ENCODE data around the gene PSMB1.

Gene PSMB1

DNA sequence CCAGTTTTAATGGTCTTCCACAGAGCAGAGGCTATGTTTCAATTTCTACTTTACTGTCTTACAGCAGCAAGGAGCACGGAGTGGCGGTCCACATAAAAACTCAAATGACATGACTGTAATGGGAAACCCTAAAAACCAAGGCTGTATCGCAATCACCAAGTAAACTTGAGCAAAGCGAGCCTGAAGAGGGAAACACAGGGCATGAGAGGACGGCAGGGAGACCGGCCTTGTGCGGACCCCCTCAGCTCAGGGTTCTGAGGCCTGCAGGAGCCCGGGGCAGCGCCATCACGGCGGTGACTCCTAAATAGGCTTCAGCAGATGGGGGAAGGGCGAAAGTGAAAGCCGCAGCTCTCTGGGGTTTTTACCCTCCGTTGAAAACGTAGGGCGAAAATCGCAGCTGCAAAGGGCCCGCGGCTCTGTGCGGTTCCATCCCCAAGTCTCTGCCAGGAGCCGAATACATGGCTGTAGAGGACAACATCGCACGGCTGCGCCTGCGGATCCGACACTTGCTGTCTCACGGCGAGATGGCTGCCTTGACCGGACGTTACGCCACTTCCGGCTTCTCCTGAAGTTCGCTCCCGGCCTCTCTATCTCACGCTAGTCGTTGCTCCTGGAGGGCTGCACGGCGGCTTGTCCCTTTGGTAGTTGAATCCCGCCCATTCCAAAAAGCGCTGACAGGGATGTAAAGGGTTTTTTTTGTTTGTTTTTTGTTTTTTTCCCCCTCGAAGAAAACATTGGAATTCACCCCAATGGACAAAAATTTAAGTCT, at the start of gene PSMB1:
TSS of gene PSMB1 (minus strand) at position 543 of the 769 bp plus-strand sequence. CDS start at position 478, 65 bp downstream.
- no peak within 1 kb of the TSS for H3K27ac Mint-ChIP-seq
- H3K4me3 Mint-ChIP-seq: no peak within 1 kb of the TSS
- H3K9me3 Mint-ChIP-seq: no peaks in the 10 kb centered on the region
- peak; percentile 67 to 79 for DNase-seq
- no peaks in the 10 kb centered on the region for H3K27me3 Mint-ChIP-seq
- ATAC-seq: peak; percentile 44
- peaks cover 50% of the 10 kb centered on the region for H3K4me1 Mint-ChIP-seq

GRCh38 chr6:170597278-170597677, 44.2 kb upstream of the PSMB1 start:
- no peak overlapping the region for H3K27ac Mint-ChIP-seq
- DNase-seq (no peak), ATAC-seq (no peak)
- no peaks in the 10 kb centered on the region for H3K4me1 Mint-ChIP-seq
- H3K4me3 Mint-ChIP-seq: no peak overlapping the region
- H3K27me3 Mint-ChIP-seq: peaks cover 10% of the 10 kb centered on the region
- peaks cover 8 to 22% of the 10 kb centered on the region in 2 donors for H3K9me3 Mint-ChIP-seq

DNA sequence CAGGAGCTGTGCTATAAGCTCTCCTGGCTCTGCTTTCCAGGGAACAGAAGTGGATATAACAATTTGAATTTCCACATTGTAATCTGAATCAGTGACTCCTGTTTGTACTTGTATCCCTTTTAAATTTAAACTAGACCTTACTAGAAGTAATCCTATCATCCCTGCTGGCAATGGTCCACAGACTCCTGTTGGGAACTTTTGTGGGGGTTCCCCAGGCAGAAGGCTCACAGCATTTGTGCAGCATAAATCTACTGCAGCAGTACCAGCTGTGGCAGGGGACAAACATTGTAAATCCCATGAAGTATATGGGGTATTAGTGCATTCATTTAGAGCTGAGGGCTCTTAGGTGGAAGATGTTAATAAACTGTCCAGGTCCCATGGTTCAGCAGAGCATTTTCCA, 43.3 kb upstream of the PSMB1 start:
- DNase-seq (no peak), ATAC-seq (no peak)
- Mint-ChIP-seq H3K27ac (no peak overlapping the region), H3K4me3 (no peak overlapping the region), H3K9me3 (peaks cover 17 to 31% of the 10 kb centered on the region in 2 donors), H3K4me1 (no peaks in the 10 kb centered on the region), H3K27me3 (peaks cover 10% of the 10 kb centered on the region)

GRCh38 chr6:170590725-170591124, 37.6 kb upstream of the PSMB1 start:
- Mint-ChIP-seq H3K27me3 (peaks cover 8% of the 10 kb centered on the region), H3K4me1 (peaks cover 5% of the 10 kb centered on the region), H3K9me3 (peaks cover 29 to 42% of the 10 kb centered on the region in 2 donors), H3K27ac (no peak overlapping the region), H3K4me3 (no peak overlapping the region)
- no peak for ATAC-seq
- DNase-seq: no peak

DNA sequence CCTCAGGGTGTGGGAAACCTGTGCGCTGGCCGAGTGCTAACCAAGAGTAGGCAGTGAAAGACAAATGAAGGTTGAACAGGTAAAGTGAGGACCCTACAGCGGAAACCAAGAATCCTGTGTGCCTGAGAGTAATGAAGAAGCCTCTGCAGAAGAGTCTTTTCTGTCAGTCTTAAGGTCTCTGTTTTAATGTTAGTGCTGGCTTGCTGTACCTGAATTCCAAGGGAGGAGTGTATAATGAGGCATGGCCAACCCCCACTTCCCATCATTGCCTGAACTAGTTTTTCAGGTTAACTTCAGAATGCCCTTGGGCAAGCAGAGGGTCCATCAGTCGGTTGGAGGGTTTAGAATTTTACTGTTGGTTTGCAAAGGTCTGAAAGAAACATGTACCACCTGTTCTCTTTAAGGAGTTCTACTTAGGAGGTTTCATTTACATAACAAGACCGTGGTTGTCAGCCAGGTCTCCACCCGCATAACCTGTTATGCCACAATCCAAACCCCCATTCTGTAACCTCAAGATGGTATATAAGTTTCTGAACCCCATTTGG, 31.9 kb upstream of the PSMB1 start:
- DNase-seq (peak in 1 of 2 donors; percentile 3), ATAC-seq (peak; percentile 45)
- H3K27me3 Mint-ChIP-seq: no peaks in the 10 kb centered on the region
- H3K9me3 Mint-ChIP-seq: no peaks in the 10 kb centered on the region
- H3K4me3 Mint-ChIP-seq: peak overlapping the region; percentile 100
- H3K27ac Mint-ChIP-seq: peak overlapping the region; percentile 96 to 99
- H3K4me1 Mint-ChIP-seq: peaks cover 39% of the 10 kb centered on the region

- ATAC-seq (peak; percentile 98), DNase-seq (peak; percentile 89 to 93)
- H3K9me3 Mint-ChIP-seq: no peaks in the 10 kb centered on the region
- H3K27ac Mint-ChIP-seq: peak within 1 kb of the TSS; percentile 99
- peak within 1 kb of the TSS; percentile 100 for H3K4me3 Mint-ChIP-seq
- H3K27me3 Mint-ChIP-seq: no peaks in the 10 kb centered on the region
- H3K4me1 Mint-ChIP-seq: peaks cover 39% of the 10 kb centered on the region
These were observed 31.3 kb upstream of the PSMB1 start, which contains the start of gene PDCD2 for GRCh38 chr6:170584181-170584953. Gene PDCD2, minus strand, starts transcription at chr6:170584637. Its CDS starts 56 bp downstream, at chr6:170584581.

GRCh38 chr6:170583756-170584180, 30.7 kb upstream of the PSMB1 start:
- Mint-ChIP-seq H3K9me3 (no peaks in the 10 kb centered on the region), H3K27me3 (no peaks in the 10 kb centered on the region), H3K4me3 (peak overlapping the region; percentile 94 to 100), H3K4me1 (peaks cover 39% of the 10 kb centered on the region), H3K27ac (peak overlapping the region; percentile 90 to 99)
- ATAC-seq: no peak
- DNase-seq: no peak

DNA sequence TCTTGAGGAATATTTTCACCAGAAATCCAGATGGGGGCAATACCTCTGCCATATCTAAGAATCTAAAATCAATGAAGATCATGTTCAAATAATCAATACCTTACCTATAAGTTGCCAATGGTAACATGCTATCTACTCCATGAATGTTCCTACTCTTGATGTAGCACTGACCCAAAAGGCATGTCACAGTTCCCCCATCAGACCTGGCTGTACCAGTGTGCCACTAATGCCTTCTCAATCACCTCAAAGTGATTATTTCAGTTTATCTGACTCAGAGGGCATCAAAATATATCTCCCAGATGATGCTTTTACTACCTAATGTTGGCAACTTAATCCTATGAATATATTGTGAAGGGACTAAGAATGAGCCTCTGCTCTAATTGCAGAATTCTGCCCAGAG, 25.8 kb upstream of the PSMB1 start:
- DNase-seq (no peak), ATAC-seq (no peak)
- no peaks in the 10 kb centered on the region for H3K27me3 Mint-ChIP-seq
- H3K27ac Mint-ChIP-seq: no peak overlapping the region
- H3K4me1 Mint-ChIP-seq: peaks cover 27% of the 10 kb centered on the region
- H3K9me3 Mint-ChIP-seq: no peaks in the 10 kb centered on the region
- H3K4me3 Mint-ChIP-seq: no peak overlapping the region

- H3K9me3 Mint-ChIP-seq: no peaks in the 10 kb centered on the region
- no peak overlapping the region for H3K4me3 Mint-ChIP-seq
- ATAC-seq (no peak), DNase-seq (no peak)
- no peaks in the 10 kb centered on the region for H3K4me1 Mint-ChIP-seq
- H3K27me3 Mint-ChIP-seq: no peaks in the 10 kb centered on the region
- H3K27ac Mint-ChIP-seq: no peak overlapping the region
These were observed 22.1 kb upstream of the PSMB1 start for GRCh38 chr6:170575250-170575649.

GRCh38 chr6:170572704-170573466, 19.8 kb upstream of the PSMB1 start:
- DNase-seq: no peak
- no peaks in the 10 kb centered on the region for H3K4me1 Mint-ChIP-seq
- no peaks in the 10 kb centered on the region for H3K9me3 Mint-ChIP-seq
- no peak for ATAC-seq
- no peak overlapping the region for H3K27ac Mint-ChIP-seq
- no peak overlapping the region for H3K4me3 Mint-ChIP-seq
- no peaks in the 10 kb centered on the region for H3K27me3 Mint-ChIP-seq

DNA sequence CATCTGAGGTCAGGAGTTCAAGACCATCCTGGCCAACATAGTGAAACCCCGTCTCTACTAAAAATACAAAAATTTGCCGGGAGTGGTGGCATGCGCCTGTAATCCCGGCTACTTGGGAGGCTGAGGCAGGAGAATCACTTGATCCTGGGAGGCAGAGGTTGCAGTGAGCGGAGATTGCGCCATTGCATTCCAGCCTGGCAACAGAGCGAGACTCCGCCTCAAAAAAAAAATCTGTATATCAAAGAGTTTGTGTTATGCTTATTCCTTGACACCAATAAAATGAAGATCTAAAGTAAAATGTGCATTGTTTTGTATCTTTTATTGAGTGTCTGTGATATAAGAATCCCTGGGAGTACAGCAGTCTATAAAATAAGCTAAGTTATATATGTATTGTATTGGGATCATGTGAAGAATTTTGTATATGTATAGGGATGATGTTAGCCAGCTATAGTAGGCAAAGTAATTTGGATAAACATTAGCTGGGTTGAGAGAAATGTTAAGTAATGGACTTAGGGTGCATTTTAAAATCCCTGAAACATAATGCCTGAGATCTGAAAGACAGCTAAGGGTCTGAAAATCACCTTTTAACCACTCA, 11.9 kb upstream of the PSMB1 start:
- Mint-ChIP-seq H3K9me3 (no peaks in the 10 kb centered on the region), H3K27ac (no peak overlapping the region), H3K27me3 (no peaks in the 10 kb centered on the region), H3K4me3 (no peak overlapping the region), H3K4me1 (peaks cover 26% of the 10 kb centered on the region)
- ATAC-seq (no peak), DNase-seq (no peak)

GRCh38 chr6:170561555-170561954, 8.4 kb upstream of the PSMB1 start:
- H3K27ac Mint-ChIP-seq: peak overlapping the region; percentile 26 to 59
- no peak for ATAC-seq
- DNase-seq: no peak
- no peaks in the 10 kb centered on the region for H3K9me3 Mint-ChIP-seq
- H3K27me3 Mint-ChIP-seq: no peaks in the 10 kb centered on the region
- H3K4me3 Mint-ChIP-seq: no peak overlapping the region
- peaks cover 54% of the 10 kb centered on the region for H3K4me1 Mint-ChIP-seq

DNA sequence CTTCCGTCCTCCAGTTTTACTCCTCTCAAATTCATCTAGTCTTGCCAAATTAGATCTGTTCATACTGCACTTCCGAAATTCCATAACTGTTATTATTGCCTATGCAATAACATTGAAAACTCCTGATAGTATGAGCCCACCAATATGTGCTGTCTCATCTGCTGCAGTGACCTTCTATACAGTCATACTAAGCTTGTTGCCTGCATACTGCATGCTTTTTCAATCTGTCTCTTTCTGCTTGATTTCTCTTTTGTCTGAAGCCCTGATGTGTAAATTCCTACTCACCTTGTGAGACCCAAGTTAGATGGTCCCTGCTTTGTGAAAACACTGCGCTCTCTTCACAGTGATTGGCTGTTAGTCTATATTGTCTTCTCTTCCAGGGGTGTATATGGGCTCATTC, 2.2 kb upstream of the PSMB1 start:
- no peak overlapping the region for H3K4me3 Mint-ChIP-seq
- H3K27ac Mint-ChIP-seq: no peak overlapping the region
- no peaks in the 10 kb centered on the region for H3K9me3 Mint-ChIP-seq
- peaks cover 47% of the 10 kb centered on the region for H3K4me1 Mint-ChIP-seq
- DNase-seq (no peak), ATAC-seq (no peak)
- no peaks in the 10 kb centered on the region for H3K27me3 Mint-ChIP-seq

- no peak for DNase-seq
- Mint-ChIP-seq H3K4me1 (peaks cover 47% of the 10 kb centered on the region), H3K9me3 (no peaks in the 10 kb centered on the region), H3K27me3 (no peaks in the 10 kb centered on the region), H3K27ac (no peak overlapping the region), H3K4me3 (no peak overlapping the region)
- ATAC-seq: no peak
These were observed 1.7 kb upstream of the PSMB1 start for GRCh38 chr6:170554796-170555137.

Data from stimulated activated naive CD8-positive, alpha-beta T cell treated with anti-CD3 and anti-CD28 coated beads, Interleukin-15, amount 100 ng/mL, for 72 hours (primary cell).